ENCODE measurements around the gene AADACL2. TPM values are rescaled to one million over a fixed set of nuclear protein-coding genes. Genes with fewer than 3 reads are reported as not detected.

AADACL2 gene
- total RNA-seq, 4 donors from 2014 or later: not detected

- H3K36me3 ChIP-seq: no peaks in the 10 kb centered on the region
- in situ Hi-C loops (cut with MboI; ENCODE audit: low pct_ligation_motif_present in 1 of 4, low pct_unique_long_range_greater_than_20kb in 1 of 4, low sequenced_read_pairs in 3 of 4): no loop called here
- 51 to 58% methylated on average over 2 of the region's 2 CpGs for WGBS, 2 donors (ENCODE audit: low coverage in 1 of 2)
- H3K27ac ChIP-seq: no peak overlapping the region
- no peaks in the 10 kb centered on the region for H3K9me3 ChIP-seq
- TF ChIP-seq POLR2AphosphoS5 (IDR thresholded peaks at IDR 0.05) (no peak), CTCF (IDR thresholded peaks at IDR 0.05) (no peak), POLR2A (IDR thresholded peaks at IDR 0.05) (no peak), EP300 (IDR thresholded peaks at IDR 0.05; ENCODE audit: low read depth) (no peak)
- no peak for DNase-seq
- H3K27me3 ChIP-seq: no peaks in the 10 kb centered on the region
- H3K4me1 ChIP-seq: peaks cover 0 to 4% (median 0%) of the 10 kb centered on the region in 4 donors
- no peak overlapping the region for H3K4me3 ChIP-seq
- intact Hi-C loops (cut with DNase I; ENCODE audit: low total_unique reads): no loop called here
Measured at GRCh38 chr3:151800431-151800830, 66.7 kb downstream of the AADACL2 start.

GRCh38 chr3:151804267-151804666 is 70.5 kb downstream of the AADACL2 start:
- DNase-seq: no peak
- intact Hi-C loops (cut with DNase I; ENCODE audit: low total_unique reads): no loop called here
- in situ Hi-C loops (cut with MboI; ENCODE audit: low pct_ligation_motif_present in 1 of 4, low pct_unique_long_range_greater_than_20kb in 1 of 4, low sequenced_read_pairs in 3 of 4): no loop called here
- 50 to 53% methylated on average over 1 of the region's 1 CpG for WGBS, 2 donors (ENCODE audit: low coverage in 1 of 2)
- H3K36me3 ChIP-seq: no peaks in the 10 kb centered on the region
- H3K27ac ChIP-seq: no peak overlapping the region
- H3K4me1 ChIP-seq: peaks cover 0 to 4% (median 0%) of the 10 kb centered on the region in 4 donors
- TF ChIP-seq POLR2A (IDR thresholded peaks at IDR 0.05) (no peak), POLR2AphosphoS5 (IDR thresholded peaks at IDR 0.05) (no peak), EP300 (IDR thresholded peaks at IDR 0.05; ENCODE audit: low read depth) (no peak), CTCF (IDR thresholded peaks at IDR 0.05) (no peak)
- no peaks in the 10 kb centered on the region for H3K27me3 ChIP-seq
- H3K4me3 ChIP-seq: no peak overlapping the region
- H3K9me3 ChIP-seq: no peaks in the 10 kb centered on the region

- WGBS, 2 donors (ENCODE audit: low coverage in 1 of 2): 89 to 94% methylated on average over 7 to 15 of the region's 15 CpGs
- in situ Hi-C loops (cut with MboI; ENCODE audit: low pct_ligation_motif_present in 1 of 4, low pct_unique_long_range_greater_than_20kb in 1 of 4, low sequenced_read_pairs in 3 of 4): no loop called here
Measured at GRCh38 chr3:151806838-151807237, 73.1 kb downstream of the AADACL2 start.

More at GRCh38 chr3:151806838-151807237, 73.1 kb downstream of the AADACL2 start:
- no peak for DNase-seq
- Histone ChIP-seq H3K27me3 (no peaks in the 10 kb centered on the region), H3K4me1 (no peaks in the 10 kb centered on the region), H3K4me3 (no peak overlapping the region), H3K36me3 (no peaks in the 10 kb centered on the region), H3K27ac (no peak overlapping the region), H3K9me3 (no peaks in the 10 kb centered on the region)
- no peak for TF ChIP-seq EP300 (IDR thresholded peaks at IDR 0.05; ENCODE audit: low read depth)
- intact Hi-C loops (cut with DNase I; ENCODE audit: low total_unique reads): no loop called here

Other genes starting within 250 kb of the AADACL2 start
- under 1 TPM in 1 of 4 donors, not detected in 3; 0.95 TPM for gene AADAC, start 80.2 kb downstream of the AADACL2 start, total RNA-seq
- under 1 TPM in 2 of 4 donors, not detected in 2; 0.14 to 0.48 TPM for gene SUCNR1, start 139.7 kb downstream of the AADACL2 start, total RNA-seq

Measured in transverse colon (tissue), 4 donors.